Endothelial cell (in vitro differentiated cells): ENCODE measurements around the gene RPS6KA5. TPM values are rescaled to one million over a fixed set of nuclear protein-coding genes. Genes with fewer than 3 reads are reported as not detected.
"Not testable (repeated sequence)": the region's sequence is repeated elsewhere in the genome, so short reads cannot be mapped to it uniquely, and the experiment has no call there.

Experiments used
- DNase-seq: peaks from one replicate; pipeline ENCODE4 v3.0.0; 2021; ENCODE audit warnings: low spot score
- H3K27ac Mint-ChIP-seq: one replicate; pipeline ENCODE4 v1.8.0; 2021; ENCODE audit warnings: mixed read lengths, inconsistent platforms; ENCODE audit not compliant: unreplicated experiment
- H3K27me3 Mint-ChIP-seq: one replicate; pipeline ENCODE4 v1.8.0; 2021; ENCODE audit warnings: mild to moderate bottlenecking, moderate library complexity, mixed read lengths, inconsistent platforms; ENCODE audit not compliant: unreplicated experiment
- H3K36me3 Mint-ChIP-seq: one replicate; pipeline ENCODE4 v1.8.0; 2021; ENCODE audit warnings: mild to moderate bottlenecking, low read depth, mixed read lengths, inconsistent platforms; ENCODE audit not compliant: unreplicated experiment
- H3K4me1 Mint-ChIP-seq: one replicate; pipeline ENCODE4 v1.8.0; 2021; ENCODE audit warnings: mild to moderate bottlenecking, mixed read lengths, inconsistent platforms; ENCODE audit not compliant: unreplicated experiment
- H3K4me3 Mint-ChIP-seq: one replicate; pipeline ENCODE4 v1.8.0; 2021; ENCODE audit warnings: mild to moderate bottlenecking, mixed read lengths, inconsistent platforms; ENCODE audit not compliant: unreplicated experiment
- H3K9me3 Mint-ChIP-seq: one replicate; pipeline ENCODE4 v1.8.0; 2021; ENCODE audit warnings: mixed read lengths, inconsistent platforms; ENCODE audit not compliant: unreplicated experiment
- total RNA-seq: library from RNA; stranded (reverse); fragmentation: NEBNext Ultra II Directional; extraction: Animal tissue kit (Norgen Biotek cat#: 25700); gene quantifications from one replicate; pipeline ENCODE4 v1.2.1, GENCODE V29; 2021; ENCODE audit not compliant: unreplicated experiment
- TF ChIP-seq, protein P1 (sequence below): fragments of 200-600 bp; sonication (generic); IDR thresholded peaks from one replicate; pipeline ENCODE4 v1.5.0; 2021; ENCODE audit warnings: antibody characterized with exemption; ENCODE audit not compliant: unreplicated experiment

The RPS6KA5 gene
- total RNA-seq, 1 donor from 2014 or later: 13.8 TPM

DNA sequence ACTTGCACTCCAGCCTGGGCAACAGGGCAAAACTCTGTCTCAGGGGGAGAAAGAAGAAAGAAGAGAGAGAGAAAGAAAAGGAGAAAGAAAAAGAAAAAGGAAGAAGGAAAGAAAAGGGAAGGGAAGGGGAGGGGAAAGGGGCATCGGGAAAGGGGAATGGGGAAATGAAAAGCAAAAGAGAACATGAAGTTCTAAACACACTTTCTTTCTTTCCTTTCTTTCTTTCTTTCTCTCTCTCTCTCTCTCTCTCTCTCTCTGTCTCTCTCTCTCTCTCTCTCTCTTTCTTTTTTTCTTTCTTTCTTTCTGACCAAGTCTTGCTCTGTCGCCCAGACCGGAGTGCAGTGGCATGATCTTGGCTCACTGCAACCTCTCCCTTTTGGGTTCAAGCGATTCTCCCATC lies 76.9 kb downstream of the RPS6KA5 start:
- no peak for DNase-seq
- peaks cover 10% of the 10 kb centered on the region for H3K4me1 Mint-ChIP-seq
- no peaks in the 10 kb centered on the region for H3K36me3 Mint-ChIP-seq
- TF ChIP-seq, protein P1, sequence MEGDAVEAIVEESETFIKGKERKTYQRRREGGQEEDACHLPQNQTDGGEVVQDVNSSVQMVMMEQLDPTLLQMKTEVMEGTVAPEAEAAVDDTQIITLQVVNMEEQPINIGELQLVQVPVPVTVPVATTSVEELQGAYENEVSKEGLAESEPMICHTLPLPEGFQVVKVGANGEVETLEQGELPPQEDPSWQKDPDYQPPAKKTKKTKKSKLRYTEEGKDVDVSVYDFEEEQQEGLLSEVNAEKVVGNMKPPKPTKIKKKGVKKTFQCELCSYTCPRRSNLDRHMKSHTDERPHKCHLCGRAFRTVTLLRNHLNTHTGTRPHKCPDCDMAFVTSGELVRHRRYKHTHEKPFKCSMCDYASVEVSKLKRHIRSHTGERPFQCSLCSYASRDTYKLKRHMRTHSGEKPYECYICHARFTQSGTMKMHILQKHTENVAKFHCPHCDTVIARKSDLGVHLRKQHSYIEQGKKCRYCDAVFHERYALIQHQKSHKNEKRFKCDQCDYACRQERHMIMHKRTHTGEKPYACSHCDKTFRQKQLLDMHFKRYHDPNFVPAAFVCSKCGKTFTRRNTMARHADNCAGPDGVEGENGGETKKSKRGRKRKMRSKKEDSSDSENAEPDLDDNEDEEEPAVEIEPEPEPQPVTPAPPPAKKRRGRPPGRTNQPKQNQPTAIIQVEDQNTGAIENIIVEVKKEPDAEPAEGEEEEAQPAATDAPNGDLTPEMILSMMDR: no peak
- H3K27me3 Mint-ChIP-seq: peaks cover 7% of the 10 kb centered on the region
- H3K4me3 Mint-ChIP-seq: no peak overlapping the region
- H3K27ac Mint-ChIP-seq: no peak overlapping the region
- H3K9me3 Mint-ChIP-seq: no peaks in the 10 kb centered on the region

DNA sequence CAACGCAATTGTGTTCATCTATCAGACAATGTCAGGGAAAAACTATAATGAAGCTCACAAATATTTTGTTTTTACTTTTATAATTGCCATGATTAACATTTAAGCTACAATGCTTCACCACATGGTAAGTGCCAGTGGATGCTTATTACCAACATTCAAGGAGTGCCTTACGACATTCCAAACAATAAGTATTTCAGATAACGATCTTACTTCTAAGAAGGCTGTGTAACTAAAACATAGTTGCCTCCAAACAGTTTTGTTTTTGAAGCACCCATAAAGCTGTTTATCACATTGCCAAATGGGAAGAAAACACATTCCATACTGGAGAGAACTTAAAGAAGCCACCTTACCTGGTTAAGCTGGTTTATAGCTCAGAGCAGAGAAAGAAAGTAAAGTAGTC lies 78.8 kb downstream of the RPS6KA5 start:
- H3K27me3 Mint-ChIP-seq: peaks cover 5% of the 10 kb centered on the region

DNA sequence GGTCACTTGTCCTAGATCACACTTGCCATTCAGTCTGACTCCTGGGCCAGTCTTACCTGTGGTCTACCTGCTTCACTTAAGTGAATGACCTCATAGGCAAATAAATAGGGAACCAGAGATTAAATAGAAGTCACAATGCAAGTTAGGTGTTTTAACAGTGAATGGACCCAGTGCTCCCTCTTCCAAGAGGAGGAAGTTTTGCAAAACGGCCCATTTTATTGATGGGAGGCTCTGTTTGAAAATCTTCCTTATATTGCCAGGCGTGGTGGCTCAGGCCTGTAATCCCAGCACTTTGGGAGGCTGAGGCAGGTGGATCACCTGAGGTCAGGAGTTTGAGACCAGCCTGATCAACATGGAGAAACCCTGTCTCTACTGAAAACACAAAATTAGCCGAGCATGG lies 79.8 kb downstream of the RPS6KA5 start:
- H3K27ac Mint-ChIP-seq, H3K4me3 Mint-ChIP-seq, H3K36me3 Mint-ChIP-seq, DNase-seq, H3K9me3 Mint-ChIP-seq, H3K27me3 Mint-ChIP-seq: not testable (repeated sequence)
- H3K4me1 Mint-ChIP-seq: peaks cover 10% of the 10 kb centered on the region

More for the DNA sequence above, 78.8 kb downstream of the RPS6KA5 start:
- no peaks in the 10 kb centered on the region for H3K9me3 Mint-ChIP-seq
- TF ChIP-seq, protein P1: no peak
- no peak overlapping the region for H3K27ac Mint-ChIP-seq
- peaks cover 10% of the 10 kb centered on the region for H3K4me1 Mint-ChIP-seq
- no peak for DNase-seq
- no peaks in the 10 kb centered on the region for H3K36me3 Mint-ChIP-seq
- H3K4me3 Mint-ChIP-seq: no peak overlapping the region

DNA sequence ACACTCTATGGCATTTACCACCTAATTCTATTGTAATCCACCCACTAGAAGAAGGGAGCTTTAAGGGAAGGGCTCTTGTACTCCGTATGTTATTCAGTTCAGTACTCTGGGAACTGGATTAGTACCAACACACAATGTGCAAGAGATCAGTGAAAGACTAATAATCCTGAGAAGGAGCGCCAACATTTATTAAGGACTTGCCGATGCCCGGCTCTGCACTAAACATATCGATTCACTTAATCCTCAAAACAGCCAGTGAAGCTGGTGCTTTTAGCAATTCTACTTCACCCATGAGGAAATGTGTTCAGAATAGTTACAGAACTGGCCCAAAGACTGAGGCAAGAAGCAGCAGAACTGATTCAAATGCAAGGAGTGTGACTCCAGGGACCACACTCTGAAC lies 80.9 kb downstream of the RPS6KA5 start:
- TF ChIP-seq, protein P1: no peak
- Mint-ChIP-seq H3K27ac (no peak overlapping the region), H3K27me3 (peaks cover 5% of the 10 kb centered on the region), H3K36me3 (no peaks in the 10 kb centered on the region), H3K9me3 (no peaks in the 10 kb centered on the region), H3K4me1 (peaks cover 10% of the 10 kb centered on the region), H3K4me3 (no peak overlapping the region)
- no peak for DNase-seq

DNA sequence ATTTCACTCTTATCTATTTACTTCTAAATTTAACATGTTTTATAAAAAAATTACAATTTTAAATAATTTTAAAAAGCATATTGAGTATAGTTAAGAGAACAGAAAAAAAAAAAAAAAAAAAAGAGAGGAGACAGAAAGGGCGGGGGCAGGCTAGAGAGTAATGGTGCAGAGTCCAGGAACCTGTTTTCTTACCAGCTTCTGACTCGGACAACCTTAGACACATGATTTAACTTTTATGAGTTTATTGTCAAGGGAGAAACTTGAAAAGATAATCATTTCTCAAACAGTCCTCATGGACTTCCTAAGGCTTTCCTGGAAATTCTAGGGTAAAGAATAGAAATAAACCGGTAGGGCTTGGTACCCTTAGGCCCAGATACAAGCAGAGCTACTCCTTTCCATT lies 84.3 kb downstream of the RPS6KA5 start:
- H3K27me3 Mint-ChIP-seq: no peaks in the 10 kb centered on the region
- DNase-seq: no peak
- H3K4me3 Mint-ChIP-seq: no peak overlapping the region
- H3K4me1 Mint-ChIP-seq: peaks cover 7% of the 10 kb centered on the region
- no peaks in the 10 kb centered on the region for H3K9me3 Mint-ChIP-seq
- H3K27ac Mint-ChIP-seq: no peak overlapping the region
- TF ChIP-seq, protein P1: no peak
- no peaks in the 10 kb centered on the region for H3K36me3 Mint-ChIP-seq

DNA sequence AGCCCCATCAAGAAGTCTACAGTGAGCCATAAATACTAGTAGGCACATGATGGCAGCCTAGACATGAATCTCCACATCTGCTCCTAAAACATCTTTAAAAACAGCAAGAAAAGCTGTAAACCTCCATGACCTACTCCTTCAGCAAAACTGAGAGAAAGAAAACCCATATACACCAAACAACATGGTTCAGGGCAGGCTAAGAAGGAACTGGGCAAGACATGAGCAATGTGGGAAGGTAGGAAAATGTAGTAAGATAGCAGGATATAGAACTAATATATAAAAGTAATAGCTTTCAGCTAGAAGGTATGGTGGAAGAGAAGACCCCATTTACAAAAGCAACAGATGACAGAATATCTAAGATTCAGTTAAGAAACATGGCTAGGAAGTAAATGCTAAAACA lies 88.8 kb downstream of the RPS6KA5 start:
- H3K27ac Mint-ChIP-seq: no peak overlapping the region
- H3K36me3 Mint-ChIP-seq: no peaks in the 10 kb centered on the region
- no peaks in the 10 kb centered on the region for H3K27me3 Mint-ChIP-seq
- no peaks in the 10 kb centered on the region for H3K9me3 Mint-ChIP-seq
- TF ChIP-seq, protein P1: no peak
- H3K4me1 Mint-ChIP-seq: peaks cover 2% of the 10 kb centered on the region
- H3K4me3 Mint-ChIP-seq: no peak overlapping the region
- DNase-seq: no peak
